GM19397 (cell line): ENCODE measurements around the gene PBX2.
"Not testable (repeated sequence)": the region's sequence is repeated elsewhere in the genome, so short reads cannot be mapped to it uniquely, and the experiment has no call there.

Experiments
- ATAC-seq: cut with Tn5 transposase; IDR thresholded peaks from one replicate; pipeline ENCODE4 v1.9.1; 2021; ENCODE audit warnings: mild to moderate bottlenecking, moderate library complexity; ENCODE audit not compliant: unreplicated experiment

Gene PBX2

DNA sequence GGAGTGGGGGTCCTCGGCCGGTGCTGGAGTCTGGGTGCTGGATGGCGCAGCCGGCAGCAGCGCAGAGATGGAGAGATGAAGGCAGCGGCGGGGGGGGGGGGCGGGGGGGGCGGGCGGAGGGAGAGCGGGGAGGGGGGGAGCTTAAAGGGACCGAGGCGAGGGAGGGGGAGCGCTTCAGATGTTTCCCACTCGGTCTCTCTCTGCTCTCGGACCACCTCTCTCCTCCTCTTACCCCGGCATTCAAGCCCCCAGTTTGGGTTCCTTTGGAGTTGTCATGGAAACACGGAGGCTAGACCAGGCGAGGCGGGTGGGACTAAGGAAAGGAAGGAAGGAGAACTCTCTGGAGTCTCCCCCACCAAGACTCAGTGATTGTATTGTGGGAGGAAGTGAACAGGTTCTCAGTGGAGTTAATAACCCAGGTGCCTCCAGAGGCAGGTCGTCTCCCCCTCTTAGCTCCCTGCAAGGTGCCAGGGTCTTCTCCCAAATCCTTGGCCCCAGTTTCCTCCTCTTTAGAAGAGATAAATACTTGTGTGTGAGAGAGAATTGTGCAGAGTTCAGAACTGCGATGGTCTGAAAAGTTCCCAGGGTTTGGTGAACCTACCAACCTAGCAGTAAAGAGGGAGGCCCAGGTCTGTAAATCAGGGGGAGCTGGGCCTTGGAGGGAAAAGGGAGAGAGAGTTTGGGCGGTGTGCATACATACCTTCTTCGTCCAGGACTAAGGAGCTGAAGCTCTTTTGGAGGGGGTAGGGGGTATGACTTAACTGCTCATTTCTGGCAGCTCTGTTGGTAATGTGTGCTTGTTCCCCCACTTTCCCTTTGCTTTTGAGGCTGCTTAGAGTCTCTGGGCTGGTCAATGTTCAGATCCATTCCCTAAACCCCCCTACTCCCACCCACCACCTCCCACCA lies 37.9 kb downstream of the PBX2 start, which contains the start of gene PRRT1:
Gene PRRT1, minus strand, starts transcription at position 77 of the 906 bp plus-strand sequence. CDS start 112 bp downstream, outside the sequence.
- no peak for ATAC-seq

DNA sequence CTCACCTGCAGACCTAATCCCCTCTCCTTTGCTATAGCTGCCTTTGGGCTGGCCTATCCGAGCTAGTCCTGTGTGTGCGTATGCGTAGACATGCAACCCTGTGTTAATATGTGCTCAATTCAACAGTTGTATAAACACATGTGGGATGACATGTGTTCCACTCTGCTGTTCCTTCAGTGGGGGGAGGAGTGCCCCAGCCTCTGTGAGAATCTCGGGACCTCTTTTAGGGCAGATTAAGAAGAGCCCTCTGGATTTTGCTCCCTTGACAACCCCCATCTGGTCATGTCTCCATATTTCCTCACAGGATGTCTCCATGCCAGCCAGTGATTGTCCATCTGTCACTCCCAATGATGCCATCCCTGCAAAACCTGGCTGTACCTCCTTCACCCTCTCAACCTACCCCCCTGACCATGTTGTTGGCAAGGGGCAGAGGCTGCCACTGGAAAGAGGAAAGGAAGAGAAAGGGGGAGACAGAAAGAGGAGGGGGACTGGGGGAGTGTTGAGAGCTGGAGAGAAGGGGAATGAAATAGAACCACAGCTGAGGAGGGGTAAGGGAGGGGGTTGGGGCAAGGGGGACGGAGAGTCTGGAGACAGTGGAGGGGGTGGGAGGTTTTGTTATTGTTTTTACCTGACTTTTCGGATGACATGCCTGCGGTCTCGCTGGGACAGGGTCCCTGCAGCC lies 38.7 kb downstream of the PBX2 start:
- ATAC-seq, result no peak

DNA sequence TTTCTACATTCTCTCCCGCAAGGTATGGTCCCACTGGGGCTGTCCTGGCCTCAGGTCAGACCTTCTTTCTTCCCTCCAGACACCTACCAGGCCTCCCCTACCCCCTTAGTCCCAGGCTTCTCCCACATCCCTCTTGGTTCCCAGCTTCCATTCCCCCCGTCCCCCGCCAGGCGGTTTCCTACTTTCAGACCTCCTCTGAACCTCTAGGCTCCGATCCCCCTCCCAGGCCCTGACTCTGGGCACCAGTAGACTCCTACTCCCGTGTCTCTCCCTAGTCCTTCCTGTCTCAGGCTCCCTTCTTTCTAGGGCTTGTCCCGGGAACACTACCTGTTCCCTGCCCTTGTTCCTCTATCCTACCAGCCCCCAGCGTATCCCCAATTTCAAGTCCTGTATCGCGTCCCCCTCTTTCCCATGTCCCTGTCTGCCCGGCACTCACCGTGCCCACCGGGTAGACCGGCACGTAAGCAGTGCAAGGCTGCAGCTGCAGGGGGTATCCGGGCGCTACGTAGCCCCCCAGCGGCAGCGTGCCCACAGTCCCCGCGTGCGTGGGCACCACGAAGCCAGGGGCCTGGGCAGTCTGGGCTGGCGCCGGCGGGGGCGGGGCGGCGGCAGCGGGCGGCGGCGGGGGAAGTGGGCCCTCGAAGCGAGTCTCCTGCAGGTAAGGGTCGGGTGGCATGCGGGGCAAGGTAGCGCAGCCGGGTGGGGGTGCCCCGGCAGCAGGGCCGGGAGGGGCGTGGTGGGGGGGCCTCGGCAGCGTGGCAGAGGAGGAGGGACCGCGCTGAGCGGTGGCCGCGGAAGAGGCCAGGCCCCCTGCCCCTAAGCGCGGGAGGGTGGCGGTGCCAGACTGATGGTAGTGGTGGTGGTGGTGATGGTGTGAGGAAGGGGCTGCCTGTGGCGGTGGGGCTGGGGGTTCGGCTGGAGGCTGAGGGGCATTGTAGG lies 39.8 kb downstream of the PBX2 start:
- no peak for ATAC-seq

DNA sequence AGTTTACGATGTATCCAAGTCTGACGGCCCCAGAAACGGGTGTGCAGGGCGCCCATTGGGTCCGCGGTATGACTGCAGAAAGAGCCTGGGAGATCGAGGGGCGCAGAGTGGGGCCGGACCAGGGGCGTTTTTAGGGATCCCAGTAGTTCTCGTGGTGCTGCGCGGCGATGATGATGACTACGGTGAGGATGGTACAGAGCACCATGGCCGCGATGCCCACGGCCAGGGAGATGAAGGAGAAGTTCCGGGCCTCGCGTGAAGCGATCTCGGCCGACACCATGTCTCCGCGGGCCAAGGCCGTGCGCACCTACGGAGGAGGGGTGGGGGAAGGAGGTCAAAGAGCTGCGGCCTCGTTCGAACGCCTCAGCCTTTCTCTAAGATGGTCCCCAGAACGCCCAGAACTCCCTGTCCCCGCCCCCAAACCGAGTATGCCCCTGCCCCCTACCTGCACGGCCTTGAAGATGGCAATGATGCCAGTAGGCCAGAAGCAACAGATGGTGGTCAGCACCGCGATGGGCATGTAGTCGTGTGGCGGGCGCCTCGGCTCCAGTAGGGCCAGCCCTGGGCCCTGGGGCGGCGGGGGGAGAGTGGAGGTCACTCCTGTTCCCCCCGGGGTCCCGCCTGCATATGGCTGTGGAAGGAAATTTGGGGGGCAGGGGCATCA lies 40.8 kb downstream of the PBX2 start:
- no peak for ATAC-seq

DNA sequence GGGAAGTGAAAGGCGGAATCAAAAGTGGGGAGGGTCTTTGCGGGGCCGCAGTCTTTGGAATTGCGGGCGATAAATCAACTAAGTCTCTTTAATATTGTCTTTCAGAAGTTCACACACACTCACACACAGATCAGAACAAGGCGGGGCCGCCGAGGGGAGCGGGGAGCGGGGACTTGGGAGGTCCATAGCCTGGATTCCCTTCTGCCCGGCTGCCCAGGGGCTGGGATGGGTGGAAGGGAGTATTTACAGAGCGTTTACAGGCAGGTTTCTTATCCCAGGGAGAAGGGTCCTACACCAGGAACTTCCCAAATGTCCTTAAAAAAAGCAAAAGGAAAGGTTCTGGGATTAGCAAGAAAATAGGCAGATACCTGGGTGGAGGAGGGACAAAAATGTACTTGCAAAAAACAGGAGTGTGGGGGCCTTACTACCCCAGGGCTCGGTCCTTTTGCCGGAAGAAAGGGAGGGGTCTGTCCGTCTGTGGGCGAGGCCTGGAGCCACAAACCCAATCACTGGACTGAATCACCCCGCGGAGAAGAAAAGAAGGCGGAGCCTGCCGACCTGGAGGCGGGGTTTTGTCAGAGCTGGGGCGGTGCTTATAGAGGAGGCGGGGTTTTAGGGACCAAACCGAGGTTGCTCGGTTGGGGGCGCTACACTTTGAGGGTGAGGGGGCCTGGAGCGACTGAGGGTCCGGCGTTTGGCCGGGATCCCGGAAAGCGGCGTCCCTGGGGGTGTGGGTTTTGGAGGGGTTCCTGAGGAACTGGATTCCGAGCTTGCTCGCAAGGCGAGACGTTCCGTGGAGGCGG lies 41.5 kb downstream of the PBX2 start:
- ATAC-seq, result no peak

DNA sequence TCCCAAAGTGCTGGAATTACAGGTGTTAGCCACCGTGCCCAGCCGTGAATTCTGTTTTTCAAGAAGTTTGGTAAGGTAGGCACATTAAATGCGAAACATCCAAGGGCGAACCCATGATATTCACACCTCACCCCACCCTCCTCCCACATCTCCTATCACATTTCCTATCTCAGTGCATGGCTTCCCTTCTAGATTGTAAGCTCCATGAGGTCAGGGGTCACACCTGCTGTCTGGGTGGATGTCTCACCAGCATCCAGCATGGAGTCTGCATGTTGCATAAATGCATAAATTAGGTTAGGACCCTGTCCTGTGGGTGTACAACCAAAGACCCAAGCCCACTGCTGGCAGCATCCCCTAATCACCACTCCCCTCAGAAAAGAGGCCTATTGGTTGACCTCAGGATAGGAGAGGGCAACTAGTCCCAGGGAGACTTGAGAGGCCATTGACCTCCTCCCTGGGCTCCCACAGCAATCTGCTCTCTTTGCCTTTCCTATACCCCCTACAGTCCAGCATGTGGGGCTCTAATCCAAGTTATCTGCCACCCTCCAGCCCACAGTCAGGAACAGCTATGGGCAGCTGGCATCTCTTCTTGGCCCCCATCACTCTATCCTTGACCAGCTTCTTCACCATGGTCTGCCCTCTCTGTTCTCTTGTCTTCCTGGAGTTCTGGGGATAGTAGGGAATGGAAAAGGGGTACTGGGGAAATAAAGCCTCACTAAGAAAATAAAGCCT lies 42.4 kb downstream of the PBX2 start:
- no peak for ATAC-seq

DNA sequence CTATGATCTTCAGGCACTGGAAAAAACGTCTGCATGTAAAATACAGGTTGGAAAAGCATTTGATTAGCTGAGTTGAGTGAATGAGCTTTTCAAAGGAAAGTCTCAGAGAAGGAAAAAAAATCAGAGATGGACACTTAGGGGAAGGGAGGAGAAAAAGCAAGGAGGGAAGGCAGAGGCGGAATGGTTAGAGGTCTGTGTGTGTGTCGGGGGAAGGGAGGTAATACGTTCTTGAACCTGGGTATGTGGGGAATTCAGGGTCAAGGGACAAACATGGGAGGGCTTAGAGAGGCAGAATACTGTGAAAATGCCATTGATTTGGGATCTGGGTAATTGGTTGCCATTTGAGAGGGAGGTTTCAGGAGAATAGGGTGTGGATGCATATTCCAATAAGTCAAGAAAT lies 43.3 kb downstream of the PBX2 start:
- ATAC-seq, result no peak

DNA sequence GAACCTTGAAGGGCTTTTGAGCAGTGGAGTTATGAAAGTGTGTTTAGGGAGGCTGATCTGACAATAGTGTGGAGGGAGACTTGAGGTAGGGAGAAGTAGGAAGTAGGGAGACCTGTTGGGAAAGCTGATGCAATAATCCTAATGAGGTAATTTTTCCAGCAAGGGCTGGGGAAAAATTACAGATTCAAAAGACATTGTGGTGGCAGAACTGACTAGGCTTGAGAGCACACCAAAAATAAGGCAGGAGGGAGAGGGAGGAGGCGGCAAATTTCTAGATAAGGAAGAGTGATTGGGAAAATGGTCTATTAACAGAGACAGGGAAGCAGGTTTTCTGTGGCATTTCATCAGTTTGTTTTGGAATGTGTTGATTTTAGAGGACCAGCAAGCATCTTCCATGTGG lies 43.7 kb downstream of the PBX2 start:
- no peak for ATAC-seq

DNA sequence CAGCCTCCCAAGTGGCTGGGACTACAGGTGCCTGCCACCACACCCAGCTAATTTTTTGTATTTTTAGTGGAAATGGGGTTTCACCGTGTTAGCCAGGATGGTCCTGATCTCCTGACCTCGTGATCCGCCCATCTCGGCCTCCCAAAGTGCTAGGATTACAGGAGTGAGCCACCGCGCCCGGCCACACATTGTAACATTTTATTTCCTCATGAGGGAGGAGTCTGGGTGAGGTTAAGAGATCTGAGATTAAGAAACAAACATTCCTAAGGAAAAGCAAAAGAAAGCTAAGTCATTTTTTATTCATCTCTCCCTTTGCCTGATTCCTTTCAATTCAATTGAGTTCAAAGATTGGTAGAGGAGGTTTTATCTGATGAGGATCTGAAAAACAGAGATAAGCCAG lies 45.8 kb downstream of the PBX2 start:
- not testable (repeated sequence) for ATAC-seq

DNA sequence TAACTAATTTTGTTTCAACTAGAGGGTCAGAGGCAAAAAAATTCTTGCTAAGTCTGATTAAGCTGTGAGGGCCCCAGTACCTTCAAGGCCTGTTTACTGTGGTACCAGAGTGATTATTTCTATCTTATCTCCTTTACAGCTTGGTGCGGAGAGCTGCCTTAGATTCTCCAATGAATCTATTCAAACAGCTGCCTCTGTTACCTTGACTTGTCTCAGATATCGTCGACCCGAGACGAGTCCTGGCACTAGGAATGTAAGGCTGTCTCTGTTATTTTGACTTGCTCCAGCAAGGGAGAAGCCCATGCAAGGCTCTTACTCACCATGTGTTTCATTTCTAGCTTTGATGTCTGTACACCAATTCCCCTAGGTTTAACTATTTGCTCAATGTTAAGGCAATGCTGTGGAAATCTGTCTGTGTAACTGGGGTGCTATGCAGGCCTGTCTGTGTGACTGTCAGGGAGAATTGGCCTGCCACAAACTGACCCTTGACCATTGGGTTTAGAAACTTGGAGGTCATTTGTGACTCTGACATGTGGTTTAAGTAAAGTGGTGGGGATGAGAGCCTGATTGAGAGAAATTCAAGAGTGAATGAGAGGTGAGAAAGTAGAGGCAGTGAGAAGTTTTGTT lies 49.5 kb downstream of the PBX2 start:
- no peak for ATAC-seq

DNA sequence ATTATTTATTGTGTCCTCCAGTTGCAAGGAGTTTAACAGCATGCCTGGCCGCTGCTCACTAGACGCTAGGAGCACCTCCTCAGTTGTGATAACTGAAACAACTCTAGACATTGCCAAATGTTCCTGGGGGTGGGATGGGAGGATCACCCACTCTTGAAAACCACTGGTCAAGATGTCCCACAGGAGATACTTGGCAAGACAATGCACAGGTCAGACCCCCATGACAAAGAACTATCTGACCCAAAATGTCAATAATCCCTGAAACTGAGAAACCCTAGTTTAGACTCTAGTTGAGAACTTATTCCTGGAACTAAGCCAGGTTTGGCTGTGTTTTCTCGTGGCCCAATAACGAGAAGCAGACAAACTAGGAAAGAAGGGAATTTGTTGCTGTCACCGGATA lies 50.4 kb downstream of the PBX2 start:
- no peak for ATAC-seq

DNA sequence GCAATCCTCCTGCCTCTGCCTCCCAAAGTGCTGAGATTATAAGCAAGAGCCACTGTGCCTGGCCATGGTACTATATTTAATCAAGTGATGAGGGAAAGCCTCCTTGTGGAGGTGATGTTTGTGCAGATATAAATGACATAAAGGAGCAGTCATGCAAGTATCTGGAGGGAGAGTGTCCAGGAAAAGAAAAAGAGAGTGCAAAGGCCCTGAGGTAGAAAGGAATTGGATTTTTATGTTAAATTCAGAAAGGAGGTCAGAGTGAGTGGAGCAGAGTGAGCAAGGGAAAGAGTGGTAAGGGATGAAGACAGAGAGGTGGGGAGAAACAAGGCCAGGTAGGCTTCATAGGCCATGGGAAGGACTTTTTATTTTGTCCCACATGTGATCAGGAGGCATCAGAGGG lies 52.5 kb downstream of the PBX2 start:
- no peak for ATAC-seq
